HG03432 (cell line): Measurements from ENCODE around the gene IQGAP2.
A peak's percentile ranks its signal among the peaks of the same experiment; 100 is the strongest.
"Not testable (repeated sequence)": the region's sequence is repeated elsewhere in the genome, so short reads cannot be mapped to it uniquely, and the experiment has no call there.

ENCODE experiments used
- ATAC-seq: cut with Tn5 transposase; IDR thresholded peaks from one replicate; pipeline ENCODE4 v1.9.1; 2021; ENCODE audit warnings: mild to moderate bottlenecking, moderate library complexity; ENCODE audit not compliant: unreplicated experiment

IQGAP2 gene

GRCh38 chr5:76733049-76733417 lies 329.9 kb downstream of the IQGAP2 start:
- peak; percentile 59 for ATAC-seq

- ATAC-seq: no peak
Observed at GRCh38 chr5:76735762-76736545, 332.9 kb downstream of the IQGAP2 start.

GRCh38 chr5:76736679-76737556 lies 333.8 kb downstream of the IQGAP2 start:
- no peak for ATAC-seq

- ATAC-seq: no peak
Observed at GRCh38 chr5:76737846-76738245, 334.8 kb downstream of the IQGAP2 start.

GRCh38 chr5:76741506-76741905 lies 338.4 kb downstream of the IQGAP2 start:
- not testable (repeated sequence) for ATAC-seq

GRCh38 chr5:76742583-76742982 lies 339.5 kb downstream of the IQGAP2 start:
- ATAC-seq: no peak

GRCh38 chr5:76744632-76745031 lies 341.5 kb downstream of the IQGAP2 start:
- ATAC-seq: no peak

GRCh38 chr5:76745670-76746069 lies 342.6 kb downstream of the IQGAP2 start:
- no peak for ATAC-seq

- ATAC-seq: no peak
Observed at GRCh38 chr5:76746677-76747076, 343.6 kb downstream of the IQGAP2 start.

- ATAC-seq: no peak
Observed at GRCh38 chr5:76747706-76748105, 344.6 kb downstream of the IQGAP2 start.

- ATAC-seq: no peak
Observed at GRCh38 chr5:76751291-76751690, 348.2 kb downstream of the IQGAP2 start.

GRCh38 chr5:76754668-76755078 lies 351.6 kb downstream of the IQGAP2 start:
- ATAC-seq: no peak

GRCh38 chr5:76755779-76756637 lies 352.9 kb downstream of the IQGAP2 start:
- no peak for ATAC-seq

- ATAC-seq: no peak
Observed at GRCh38 chr5:76757049-76757448, 354.0 kb downstream of the IQGAP2 start.
